HG03039 (cell line): ENCODE results near the gene FBXW2.
"Not testable (repeated sequence)": the region's sequence is repeated elsewhere in the genome, so short reads cannot be mapped to it uniquely, and the experiment has no call there.

Experiments
- ATAC-seq: cut with Tn5 transposase; IDR thresholded peaks from one replicate; pipeline ENCODE4 v1.9.1; 2021; ENCODE audit warnings: mild to moderate bottlenecking, moderate library complexity; ENCODE audit not compliant: unreplicated experiment

FBXW2 gene

GRCh38 chr9:120792898-120793765, at the start of gene FBXW2:
Gene FBXW2 (minus strand): TSS chr9:120793416. CDS start chr9:120788258, 5,158 bp downstream.
- ATAC-seq = peak; percentile 91

- ATAC-seq = peak; percentile 2
These were observed 48.9 kb upstream of the FBXW2 start for GRCh38 chr9:120841930-120842684.

- no peak for ATAC-seq
These were observed 45.9 kb upstream of the FBXW2 start for GRCh38 chr9:120839146-120839545.

- ATAC-seq = no peak
These were observed 44.7 kb upstream of the FBXW2 start for GRCh38 chr9:120837921-120838320.

- no peak for ATAC-seq
These were observed 40.1 kb upstream of the FBXW2 start for GRCh38 chr9:120833325-120833724.

- ATAC-seq = no peak
These were observed 39.6 kb upstream of the FBXW2 start for GRCh38 chr9:120832807-120833206.

GRCh38 chr9:120830865-120831264, 37.6 kb upstream of the FBXW2 start:
- no peak for ATAC-seq

- ATAC-seq = no peak
These were observed 36.9 kb upstream of the FBXW2 start for GRCh38 chr9:120830151-120830550.

GRCh38 chr9:120829650-120830049, 36.4 kb upstream of the FBXW2 start:
- ATAC-seq = no peak

- no peak for ATAC-seq
These were observed 26.9 kb upstream of the FBXW2 start for GRCh38 chr9:120820095-120820494.

GRCh38 chr9:120818595-120818994, 25.4 kb upstream of the FBXW2 start:
- no peak for ATAC-seq

- ATAC-seq = no peak
These were observed 21.9 kb upstream of the FBXW2 start for GRCh38 chr9:120815075-120815474.

- no peak for ATAC-seq
These were observed 15.7 kb upstream of the FBXW2 start for GRCh38 chr9:120808931-120809330.

GRCh38 chr9:120807607-120808379, 14.6 kb upstream of the FBXW2 start:
- ATAC-seq = no peak

- ATAC-seq = not testable (repeated sequence)
These were observed 11.7 kb upstream of the FBXW2 start for GRCh38 chr9:120804784-120805363.

- ATAC-seq = no peak
These were observed 8.2 kb upstream of the FBXW2 start for GRCh38 chr9:120801441-120801840.

GRCh38 chr9:120791161-120791560, 2.1 kb downstream of the FBXW2 start:
- no peak for ATAC-seq

GRCh38 chr9:120787933-120788332, 5.3 kb downstream of the FBXW2 start:
- no peak for ATAC-seq

- ATAC-seq = no peak
These were observed 9.6 kb downstream of the FBXW2 start for GRCh38 chr9:120783602-120784047.

- no peak for ATAC-seq
These were observed 12.0 kb downstream of the FBXW2 start for GRCh38 chr9:120781236-120781635.

- no peak for ATAC-seq
These were observed 12.8 kb downstream of the FBXW2 start for GRCh38 chr9:120780367-120780766.
